B cell (primary cell): ENCODE results near the gene SLC27A1. TPM values are rescaled to one million over a fixed set of nuclear protein-coding genes. Genes with fewer than 3 reads are reported as not detected.

Experiments used
- ATAC-seq: fragments of 200-7000 bp; cut with Tn5 transposase; one replicate; pipeline ENCODE4 v1.10.0; 2021; ENCODE audit warnings: low read depth, mild to moderate bottlenecking, moderate number of reproducible peaks, moderate library complexity
- CTCF ChIA-PET: fragments of 350-600 bp; sonication (Branson Sonifier 250); formaldehyde crosslinking; loops from one replicate; lab custom pipeline; 2021; ENCODE audit warnings: antibody characterized with exemption, inconsistent platforms; lab: Charles Lee
- POLR2A ChIA-PET: fragments of 350-600 bp; sonication (Branson Sonifier 250); formaldehyde crosslinking; loops from one replicate; lab custom pipeline; 2021; ENCODE audit warnings: antibody characterized with exemption; lab: Charles Lee
- DNase-seq: peaks from one replicate; pipeline ENCODE4 v3.0.0; 2013
- H2AFZ ChIP-seq: 2 replicates; pipeline ENCODE4 v1.6.1; 2012; ENCODE audit warnings: mild to moderate bottlenecking, low read depth, low read length; ENCODE audit not compliant: insufficient read depth, poor library complexity, severe bottlenecking
- H3K27ac ChIP-seq, 2 donors: 1 replicate in 1 of 2; 2 replicates in 1 of 2; pipeline ENCODE4 v1.5.1; 2012 to 2013; ENCODE audit warnings: low read length in 2 of 2, mild to moderate bottlenecking in 2 of 2, moderate library complexity in 1 of 2
- H3K27me3 ChIP-seq, 4 experiments: fragments of 200-600 bp in 1 of 4; sonication (generic) in 1 of 4; replicated peaks in 1 of 4; 1 replicate in 2 of 4; 2 replicates in 2 of 4; pipeline versions ENCODE4 v1.6.1 to v1.7.0; 2013 to 2016; ENCODE audit warnings: low read length in 3 of 4, mild to moderate bottlenecking in 2 of 4, mixed read lengths in 1 of 4, moderate library complexity in 1 of 4; ENCODE audit not compliant: insufficient read depth in 4 of 4, control insufficient read depth in 3 of 4; ENCODE audit errors: control extremely low read depth in 1 of 4
- H3K36me3 ChIP-seq, 2 experiments: replicated peaks in 1 of 2; 1 replicate in 1 of 2; 2 replicates in 1 of 2; pipeline versions ENCODE4 v1.6.1 to v1.7.1; 2013; ENCODE audit warnings: low read length in 1 of 2; ENCODE audit not compliant: insufficient read depth in 2 of 2, control insufficient read depth in 1 of 2; ENCODE audit errors: control extremely low read depth in 1 of 2, extremely low read depth in 1 of 2
- H3K4me1 ChIP-seq, 2 donors: fragments of 200-600 bp in 1 of 2; sonication (generic) in 1 of 2; 1 replicate in 1 of 2; 2 replicates in 1 of 2; pipeline versions ENCODE4 v1.5.1 to v1.6.1; 2013 to 2017; ENCODE audit warnings: low read length in 2 of 2; ENCODE audit not compliant: control insufficient read depth in 2 of 2, insufficient read depth in 2 of 2
- H3K4me2 ChIP-seq: replicated peaks from 2 replicates; pipeline ENCODE3; 2012; ENCODE audit warnings: mild to moderate bottlenecking, low read depth, low read length; ENCODE audit not compliant: poor library complexity, severe bottlenecking
- H3K4me3 ChIP-seq, 5 experiments: fragments of 200-600 bp in 1 of 5; sonication (generic) in 1 of 5; 1 replicate in 3 of 5; 2 replicates in 2 of 5; pipeline versions ENCODE4 v1.5.1 to v1.7.0; 2011 to 2016; ENCODE audit warnings: low read length in 4 of 5, mild to moderate bottlenecking in 4 of 5, low read depth in 2 of 5, control low read depth in 1 of 5, moderate library complexity in 1 of 5; ENCODE audit not compliant: insufficient read depth in 1 of 5; ENCODE audit errors: control extremely low read depth in 1 of 5, extremely low read depth in 1 of 5
- H3K79me2 ChIP-seq: fragments of 200-600 bp; sonication (generic); one replicate; pipeline ENCODE4 v1.6.0; 2016; ENCODE audit warnings: low read length; ENCODE audit not compliant: control insufficient read depth, insufficient read depth
- H3K9ac ChIP-seq: fragments of 200-600 bp; sonication (generic); 2 replicates; pipeline ENCODE4 v1.6.1; 2017; ENCODE audit warnings: mild to moderate bottlenecking, low read length, moderate library complexity
- H3K9me3 ChIP-seq, 3 donors: one replicate each; pipeline versions ENCODE4 v1.6.1 to v1.7.1; 2013; ENCODE audit warnings: low read length in 2 of 3; ENCODE audit not compliant: control insufficient read depth in 2 of 3, insufficient read depth in 1 of 3; ENCODE audit errors: control extremely low read depth in 1 of 3
- H4K20me1 ChIP-seq: 2 replicates; pipeline ENCODE4 v1.6.0; 2012; ENCODE audit warnings: mild to moderate bottlenecking, low read length; ENCODE audit not compliant: insufficient read depth, control insufficient read depth, poor library complexity, severe bottlenecking
- H3K27ac Mint-ChIP-seq: one replicate; pipeline ENCODE4 v1.8.0; 2021; ENCODE audit warnings: mixed read lengths
- H3K27me3 Mint-ChIP-seq: one replicate; pipeline ENCODE4 v1.8.0; 2021; ENCODE audit warnings: mixed read lengths
- H3K4me1 Mint-ChIP-seq: one replicate; pipeline ENCODE4 v1.8.0; 2021; ENCODE audit warnings: mixed read lengths
- H3K4me3 Mint-ChIP-seq: one replicate; pipeline ENCODE4 v1.8.0; 2021; ENCODE audit warnings: mixed read lengths
- H3K9me3 Mint-ChIP-seq: one replicate; pipeline ENCODE4 v1.8.0; 2022; ENCODE audit warnings: mixed read lengths; ENCODE audit not compliant: insufficient read depth
- EZH2 ChIP-seq: IDR thresholded peaks from 2 replicates; pipeline ENCODE4 v1.6.1; 2012; ENCODE audit warnings: borderline replicate concordance, low read depth, mild to moderate bottlenecking, moderate library complexity, low read length; ENCODE audit not compliant: insufficient read depth, poor library complexity, severe bottlenecking
- WGBS: methylation state at CpG from one replicate; pipeline ENCODE4 v1.1.5; 2013; ENCODE audit warnings: missing lambda C conversion rate; ENCODE audit not compliant: insufficient coverage; 5-methylcytosine and 5-hydroxymethylcytosine counted together
- intact Hi-C: fragments of 100-400 bp; cut with micrococcal nuclease; formaldehyde crosslinking; loops from one replicate; pipeline ENCODE4 v1.10.0; 2022
- polyA plus RNA-seq: library from polyadenylated mRNA; depleted of rRNA; stranded (reverse); fragments of >200 nt; gene quantifications from 2 replicates; pipeline ENCODE4 v1.2.3, GENCODE V29; 2012
- total RNA-seq, 2 donors: library from RNA; stranded (reverse); fragments of 120-200 nt in 1 of 2; gene quantifications; 1 replicate in 1 of 2; 2 replicates in 1 of 2; pipeline versions ENCODE4 v1.2.3 to v1.2.4, GENCODE V29; 2013 to 2022
- TF ChIP-seq, protein P1 (sequence below): fragments of 200-600 bp; IDR thresholded peaks from one replicate; pipeline ENCODE4 v1.8.0; 2022; ENCODE audit warnings: antibody characterized with exemption, mild to moderate bottlenecking

The SLC27A1 gene
- total and polyA plus RNA-seq, 2 donors (not counting 1 experiment from before 2014, with no cell fraction given) = 5.1 to 9.5 TPM

DNA sequence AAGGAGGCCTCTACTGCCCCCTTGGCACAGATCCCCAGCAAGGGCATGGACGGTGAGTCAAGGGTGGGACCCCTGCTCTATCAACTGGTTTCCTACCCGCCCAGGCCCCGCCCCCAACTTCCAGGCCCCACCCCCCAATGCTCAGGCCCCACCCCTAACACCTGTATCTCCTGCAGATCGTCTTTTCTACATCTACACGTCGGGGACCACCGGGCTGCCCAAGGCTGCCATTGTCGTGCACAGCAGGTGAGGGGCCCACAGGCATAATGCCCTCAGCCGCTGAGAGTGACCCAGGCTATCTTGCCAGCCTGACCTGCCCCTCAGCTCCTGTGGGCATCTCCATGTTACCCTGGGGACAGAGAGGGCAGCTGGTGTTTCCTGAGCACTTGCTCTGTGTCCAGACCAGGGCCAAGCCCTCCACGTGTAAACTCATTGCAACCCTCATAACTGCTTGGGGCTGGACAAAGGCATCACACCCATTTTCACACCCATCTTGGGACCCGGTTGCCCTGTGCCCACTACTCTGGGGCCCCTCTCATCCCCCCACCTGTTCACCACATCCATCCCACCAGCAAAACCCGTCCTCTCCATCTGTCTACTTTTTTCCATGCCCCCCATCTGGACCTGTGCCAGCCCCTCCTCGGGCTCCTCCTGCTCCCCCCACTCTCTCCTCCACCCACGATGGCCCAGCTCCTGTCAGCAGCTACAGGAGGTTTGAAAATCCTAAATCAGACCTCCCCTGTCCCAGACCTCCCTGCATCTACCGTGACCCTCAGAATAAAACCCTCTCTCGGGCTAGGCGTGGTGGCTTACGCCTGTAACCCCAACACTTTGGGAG is 17.2 kb downstream of the SLC27A1 start:
- ChIA-PET CTCF (interaction anchor here (0.6 to 0.9 kb wide), 2 partner anchors 50 to 92 kb away, joined by 3 read pairs; no protein-coding TSS in a partner anchor), POLR2A (no interaction called here)
- Histone ChIP-seq H3K4me2 (no peak overlapping the region), H3K27me3 (no peaks in the 10 kb centered on the region), H4K20me1 (no peaks in the 10 kb centered on the region), H3K36me3 (no peaks in the 10 kb centered on the region), H3K9me3 (no peaks in the 10 kb centered on the region), H3K27ac (no peak overlapping the region), H3K9ac (no peak overlapping the region), H2AFZ (no peak overlapping the region), H3K79me2 (no peaks in the 10 kb centered on the region), H3K4me3 (no peak overlapping the region), H3K4me1 (peaks cover 9 to 20% of the 10 kb centered on the region in 2 donors)
- no peak for TF ChIP-seq EZH2
- TF ChIP-seq, protein P1, sequence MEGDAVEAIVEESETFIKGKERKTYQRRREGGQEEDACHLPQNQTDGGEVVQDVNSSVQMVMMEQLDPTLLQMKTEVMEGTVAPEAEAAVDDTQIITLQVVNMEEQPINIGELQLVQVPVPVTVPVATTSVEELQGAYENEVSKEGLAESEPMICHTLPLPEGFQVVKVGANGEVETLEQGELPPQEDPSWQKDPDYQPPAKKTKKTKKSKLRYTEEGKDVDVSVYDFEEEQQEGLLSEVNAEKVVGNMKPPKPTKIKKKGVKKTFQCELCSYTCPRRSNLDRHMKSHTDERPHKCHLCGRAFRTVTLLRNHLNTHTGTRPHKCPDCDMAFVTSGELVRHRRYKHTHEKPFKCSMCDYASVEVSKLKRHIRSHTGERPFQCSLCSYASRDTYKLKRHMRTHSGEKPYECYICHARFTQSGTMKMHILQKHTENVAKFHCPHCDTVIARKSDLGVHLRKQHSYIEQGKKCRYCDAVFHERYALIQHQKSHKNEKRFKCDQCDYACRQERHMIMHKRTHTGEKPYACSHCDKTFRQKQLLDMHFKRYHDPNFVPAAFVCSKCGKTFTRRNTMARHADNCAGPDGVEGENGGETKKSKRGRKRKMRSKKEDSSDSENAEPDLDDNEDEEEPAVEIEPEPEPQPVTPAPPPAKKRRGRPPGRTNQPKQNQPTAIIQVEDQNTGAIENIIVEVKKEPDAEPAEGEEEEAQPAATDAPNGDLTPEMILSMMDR = no peak
- DNase-seq (no peak), ATAC-seq (no peak)
- intact Hi-C loops = no loop called here
- H3K4me1 Mint-ChIP-seq = peaks cover 13% of the 10 kb centered on the region
- 89% methylated on average over 15 of the region's 18 CpGs for WGBS
- H3K4me3 Mint-ChIP-seq = no peak overlapping the region
- H3K9me3 Mint-ChIP-seq = no peaks in the 10 kb centered on the region
- H3K27ac Mint-ChIP-seq = no peak overlapping the region
- no peaks in the 10 kb centered on the region for H3K27me3 Mint-ChIP-seq
